RKO (cell line): ENCODE results near the gene NES.

Source experiments
- DNase-seq: peaks from one replicate; pipeline ENCODE4 v3.0.0-alpha.2; 2016; ENCODE audit warnings: low spot score

Gene NES

GRCh38 chr1:156662005-156662799 lies 15.0 kb downstream of the NES start:
- DNase-seq: no peak

- DNase-seq: no peak
Observed at GRCh38 chr1:156660752-156661112, 16.5 kb downstream of the NES start.

- DNase-seq: peak; percentile 98
Observed at GRCh38 chr1:156659988-156660751, 17.0 kb downstream of the NES start.

GRCh38 chr1:156659661-156659987 lies 17.6 kb downstream of the NES start:
- DNase-seq: peak; percentile 53

GRCh38 chr1:156658945-156659574 lies 18.1 kb downstream of the NES start:
- DNase-seq: peak; percentile 75

GRCh38 chr1:156658496-156658895 lies 18.7 kb downstream of the NES start:
- DNase-seq: peak; percentile 65

GRCh38 chr1:156657741-156658319 lies 19.4 kb downstream of the NES start:
- DNase-seq: peak; percentile 85

- DNase-seq: peak; percentile 70
Observed at GRCh38 chr1:156656806-156657740, 20.1 kb downstream of the NES start.

- no peak for DNase-seq
Observed at GRCh38 chr1:156655904-156656516, 21.2 kb downstream of the NES start.

GRCh38 chr1:156655151-156655903 lies 21.9 kb downstream of the NES start:
- no peak for DNase-seq

- DNase-seq: no peak
Observed at GRCh38 chr1:156654700-156655099, 22.5 kb downstream of the NES start.

GRCh38 chr1:156652992-156653355 lies 24.2 kb downstream of the NES start:
- DNase-seq: no peak

- DNase-seq: peak; percentile 32
Observed at GRCh38 chr1:156652131-156652991, 24.8 kb downstream of the NES start.

GRCh38 chr1:156648951-156649350 lies 28.3 kb downstream of the NES start:
- peak; percentile 80 for DNase-seq

GRCh38 chr1:156648496-156648895 lies 28.7 kb downstream of the NES start:
- DNase-seq: no peak

GRCh38 chr1:156647351-156647750 lies 29.9 kb downstream of the NES start:
- DNase-seq: no peak

- DNase-seq: no peak
Observed at GRCh38 chr1:156646738-156647211, 30.4 kb downstream of the NES start.

GRCh38 chr1:156645666-156646065 lies 31.5 kb downstream of the NES start:
- no peak for DNase-seq

GRCh38 chr1:156645056-156645455 lies 32.2 kb downstream of the NES start:
- DNase-seq: no peak
